Activated T-cell treated with anti-CD3 and anti-CD28 coated beads for 48 hours (primary cell): ENCODE data around the gene FAF1.
"Not testable (repeated sequence)": the region's sequence is repeated elsewhere in the genome, so short reads cannot be mapped to it uniquely, and the experiment has no call there.

Source experiments
- DNase-seq: peaks from one replicate; pipeline ENCODE4 v3.0.0-alpha.2; 2020; ENCODE audit warnings: low read depth

FAF1 gene

GRCh38 chr1:50959913-50960844 is at the start of gene FAF1:
Gene FAF1 (minus strand): TSS chr1:50960267. CDS start chr1:50959811, 456 bp downstream.
- peak; percentile 96 for DNase-seq

DNA sequence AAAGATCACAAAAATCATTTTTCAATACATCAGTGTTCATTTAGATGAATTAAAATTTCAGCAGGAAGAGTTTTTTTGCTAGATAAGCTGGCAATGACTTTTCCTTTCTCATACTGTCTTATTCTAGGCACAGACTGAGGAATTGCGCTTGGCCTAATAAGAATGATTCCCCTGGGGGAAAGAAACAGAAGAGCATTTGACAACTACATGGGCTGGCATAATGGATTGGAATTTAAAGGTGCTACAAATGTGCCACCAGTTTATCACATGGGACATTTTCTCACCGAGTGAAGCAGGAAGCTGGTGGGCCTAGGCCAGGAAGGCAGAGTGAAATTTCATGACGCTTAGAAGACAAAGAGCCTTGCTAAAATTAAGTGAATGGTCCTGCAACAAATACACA is 49.3 kb upstream of the FAF1 start:
- DNase-seq = no peak

- not testable (repeated sequence) for DNase-seq
Measured at GRCh38 chr1:51005549-51005948, 45.5 kb upstream of the FAF1 start.

GRCh38 chr1:51002516-51002915 is 42.4 kb upstream of the FAF1 start:
- DNase-seq = no peak

- DNase-seq = no peak
Measured at GRCh38 chr1:51000651-51001050, 40.6 kb upstream of the FAF1 start.

DNA sequence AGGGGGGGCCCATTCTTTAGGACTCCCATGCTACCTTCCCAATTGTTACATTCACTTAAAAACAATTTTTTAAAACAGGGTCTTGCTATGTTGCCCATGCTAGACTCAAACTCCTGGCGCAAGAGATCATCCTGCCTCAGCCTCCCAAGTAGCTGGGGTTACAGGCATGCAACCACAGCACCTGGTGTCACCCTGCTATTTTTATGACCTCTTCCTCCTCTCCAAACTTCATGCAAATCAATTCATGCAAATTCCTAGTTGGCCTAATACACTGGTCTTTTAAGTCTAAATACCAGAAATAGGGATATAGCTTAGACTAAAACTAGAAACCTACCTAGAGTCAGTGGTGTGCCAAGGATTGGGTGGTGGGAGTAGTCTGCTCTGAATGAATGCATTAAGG is 40.1 kb upstream of the FAF1 start:
- DNase-seq = no peak

GRCh38 chr1:50999375-50999774 is 39.3 kb upstream of the FAF1 start:
- not testable (repeated sequence) for DNase-seq

- no peak for DNase-seq
Measured at GRCh38 chr1:50996083-50996482, 36.0 kb upstream of the FAF1 start.

DNA sequence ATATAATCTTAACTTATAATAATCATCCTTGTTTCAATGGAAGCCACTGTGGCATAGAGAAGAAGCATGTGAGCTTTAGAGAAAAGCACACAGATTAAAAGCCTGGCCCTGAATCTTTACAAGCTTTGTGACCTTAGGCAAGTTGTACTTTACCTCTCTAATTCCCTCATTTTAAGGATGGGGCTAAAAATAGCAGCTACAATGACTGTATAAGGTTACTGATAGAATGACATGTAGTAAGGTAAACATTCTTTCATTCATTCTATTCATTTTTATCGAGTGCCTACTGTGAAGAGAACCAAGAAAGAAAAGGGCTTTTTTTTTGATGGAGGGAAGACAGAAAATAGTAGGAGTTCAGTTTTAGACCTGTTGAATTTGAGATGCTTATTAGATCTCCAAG is 35.6 kb upstream of the FAF1 start:
- no peak for DNase-seq

DNA sequence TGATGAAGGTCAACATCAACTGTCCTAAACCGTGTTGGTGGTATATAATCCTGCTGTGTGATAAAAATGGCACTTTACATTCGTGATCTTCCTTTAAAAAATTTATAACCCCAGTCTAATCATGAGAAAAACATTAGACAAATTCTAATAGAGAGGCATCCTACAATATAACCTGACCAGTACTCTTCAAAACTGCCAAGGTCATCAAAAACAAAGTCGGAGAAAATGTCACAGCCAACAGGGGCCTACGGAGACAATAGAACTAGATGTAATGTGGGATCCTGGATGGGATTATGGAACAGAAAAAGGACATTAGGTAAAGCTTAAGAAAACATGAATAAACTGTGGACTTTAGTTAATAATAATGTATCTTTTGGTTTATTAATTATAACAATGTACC is 34.9 kb upstream of the FAF1 start:
- DNase-seq = no peak

DNA sequence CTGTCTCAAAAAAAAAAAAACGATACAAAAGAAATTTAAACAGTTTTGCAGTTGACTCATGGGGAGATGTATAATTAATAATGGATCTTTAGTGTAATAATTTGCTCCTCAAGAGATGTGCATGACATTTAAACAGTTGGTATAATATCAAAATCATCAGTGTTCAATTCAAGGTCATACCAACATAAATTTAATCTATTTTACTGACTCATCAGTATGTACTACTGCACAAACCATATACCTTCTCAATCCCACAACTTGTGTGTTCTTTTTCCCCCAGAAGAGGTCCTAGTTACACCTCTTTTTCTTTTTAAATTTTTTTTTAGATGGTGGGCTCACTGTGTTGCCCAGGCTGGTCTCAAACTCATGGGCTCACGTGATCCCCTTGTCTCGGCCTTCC is 33.6 kb upstream of the FAF1 start:
- no peak for DNase-seq

GRCh38 chr1:50992532-50993318 is 32.7 kb upstream of the FAF1 start:
- no peak for DNase-seq

DNA sequence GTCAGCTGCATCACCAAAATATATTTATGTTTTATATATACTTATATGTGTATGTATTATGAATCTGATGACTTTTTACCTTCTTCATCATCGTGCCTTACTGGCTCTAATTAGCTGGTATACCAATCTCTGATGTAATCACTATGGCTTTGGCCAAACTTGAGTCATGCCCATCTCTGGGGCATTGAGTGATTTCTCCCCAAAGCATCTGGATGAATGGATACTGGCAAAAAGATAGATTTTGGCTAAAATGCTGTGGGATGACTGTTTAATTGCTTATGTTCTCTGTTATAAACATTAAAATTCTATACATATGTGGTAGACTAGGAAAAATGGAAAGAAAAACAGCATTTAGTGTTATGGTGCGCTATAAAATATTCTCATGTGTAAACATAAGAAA is 29.6 kb upstream of the FAF1 start:
- DNase-seq = no peak

- no peak for DNase-seq
Measured at GRCh38 chr1:50986653-50987052, 26.6 kb upstream of the FAF1 start.

- no peak for DNase-seq
Measured at GRCh38 chr1:50985094-50985493, 25.0 kb upstream of the FAF1 start.

- DNase-seq = no peak
Measured at GRCh38 chr1:50983219-50983802, 23.2 kb upstream of the FAF1 start.

- no peak for DNase-seq
Measured at GRCh38 chr1:50982611-50983010, 22.5 kb upstream of the FAF1 start.

DNA sequence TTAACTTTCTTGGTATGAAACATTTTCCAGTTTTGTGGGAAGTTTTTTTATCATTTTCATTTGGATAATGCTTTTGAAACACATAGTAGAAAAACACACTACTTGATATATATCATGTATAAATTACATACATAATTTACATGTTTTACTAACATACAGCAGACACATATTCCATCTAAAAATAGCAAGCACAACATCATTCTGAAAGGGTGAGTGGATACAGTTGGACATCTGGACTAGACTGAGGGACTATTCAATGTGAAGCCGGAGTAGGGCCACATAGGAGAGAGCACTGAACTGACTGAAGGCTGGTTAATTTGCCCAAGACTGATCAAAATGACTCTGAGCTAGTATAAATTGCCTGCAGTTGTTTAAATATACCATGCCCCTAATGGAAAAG is 21.7 kb upstream of the FAF1 start:
- DNase-seq = no peak

DNA sequence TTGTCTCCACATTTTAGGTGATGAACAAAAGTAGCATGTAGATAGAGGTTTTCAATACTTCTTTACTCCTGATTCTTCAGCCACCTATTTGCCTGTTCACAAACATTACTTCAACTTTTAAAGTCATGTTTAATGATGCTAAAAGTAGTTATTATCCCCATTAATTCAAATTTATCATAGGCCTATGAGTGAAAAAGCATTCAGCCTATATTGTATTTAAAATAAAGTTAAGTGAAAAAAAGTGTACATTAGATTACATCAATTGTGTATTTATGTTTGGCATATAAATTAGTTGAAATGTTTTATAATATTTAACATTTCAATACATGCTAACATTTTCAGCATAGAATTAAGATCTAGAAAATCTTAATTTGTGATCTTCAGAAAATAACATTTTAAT is 20.4 kb upstream of the FAF1 start:
- DNase-seq = no peak

- no peak for DNase-seq
Measured at GRCh38 chr1:50979937-50980336, 19.9 kb upstream of the FAF1 start.

GRCh38 chr1:50978852-50979781 is 19.1 kb upstream of the FAF1 start:
- DNase-seq = no peak
